KOPT-K1 (cell line): ENCODE results near the gene SP140.
A peak's percentile ranks its signal among the peaks of the same experiment; 100 is the strongest.

Experiments
- H3K27ac ChIP-seq: fragments of 200-600 bp; sonication (generic); 2 replicates; pipeline ENCODE4 v1.5.1; 2016; ENCODE audit warnings: antibody characterized with exemption, mild to moderate bottlenecking, low read depth, low read length; ENCODE audit not compliant: poor library complexity, severe bottlenecking
- H3K36me3 ChIP-seq: fragments of 200-600 bp; sonication (generic); 2 replicates; pipeline ENCODE4 v1.5.1; 2017; ENCODE audit warnings: antibody characterized with exemption, mild to moderate bottlenecking, low read length, moderate library complexity; ENCODE audit not compliant: insufficient read depth
- H3K9me3 ChIP-seq: fragments of 200-600 bp; sonication (generic); 2 replicates; pipeline ENCODE4 v1.5.1; 2017; ENCODE audit warnings: antibody characterized with exemption, low read length, mild to moderate bottlenecking; ENCODE audit not compliant: insufficient read depth, poor library complexity, severe bottlenecking

The SP140 gene

GRCh38 chr2:230225486-230225885, at the start of gene SP140:
TSS of gene SP140 (plus strand) at chr2:230225736. CDS start at chr2:230225845, 109 bp downstream.
- H3K36me3 ChIP-seq, result no peaks in the 10 kb centered on the region
- H3K27ac ChIP-seq, result peak within 1 kb of the TSS; percentile 57
- H3K9me3 ChIP-seq, result peaks cover 8% of the 10 kb centered on the region

- Histone ChIP-seq H3K27ac (no peak overlapping the region), H3K9me3 (no peaks in the 10 kb centered on the region), H3K36me3 (peaks cover 96% of the 10 kb centered on the region)
These were observed 48.5 kb upstream of the SP140 start for GRCh38 chr2:230176996-230177395.

GRCh38 chr2:230178546-230179485, 46.7 kb upstream of the SP140 start:
- no peaks in the 10 kb centered on the region for H3K9me3 ChIP-seq
- no peak overlapping the region for H3K27ac ChIP-seq
- peaks cover 99% of the 10 kb centered on the region for H3K36me3 ChIP-seq

- Histone ChIP-seq H3K9me3 (no peaks in the 10 kb centered on the region), H3K27ac (no peak overlapping the region), H3K36me3 (peaks cover 99% of the 10 kb centered on the region)
These were observed 45.6 kb upstream of the SP140 start for GRCh38 chr2:230179907-230180306.

GRCh38 chr2:230181195-230181594, 44.3 kb upstream of the SP140 start:
- H3K9me3 ChIP-seq, result no peaks in the 10 kb centered on the region
- H3K36me3 ChIP-seq, result peaks cover 98% of the 10 kb centered on the region
- no peak overlapping the region for H3K27ac ChIP-seq

- Histone ChIP-seq H3K36me3 (peaks cover 61% of the 10 kb centered on the region), H3K9me3 (peaks cover 5% of the 10 kb centered on the region), H3K27ac (no peak overlapping the region)
These were observed 40.6 kb upstream of the SP140 start for GRCh38 chr2:230184727-230185578.

- Histone ChIP-seq H3K9me3 (peaks cover 7% of the 10 kb centered on the region), H3K36me3 (peaks cover 96% of the 10 kb centered on the region), H3K27ac (no peak overlapping the region)
These were observed 23.0 kb upstream of the SP140 start for GRCh38 chr2:230202430-230203109.

GRCh38 chr2:230203110-230203676, 22.3 kb upstream of the SP140 start:
- Histone ChIP-seq H3K36me3 (peaks cover 96% of the 10 kb centered on the region), H3K9me3 (peaks cover under 1% of the 10 kb centered on the region), H3K27ac (no peak overlapping the region)

- Histone ChIP-seq H3K36me3 (peaks cover 96% of the 10 kb centered on the region), H3K9me3 (no peaks in the 10 kb centered on the region), H3K27ac (no peak overlapping the region)
These were observed 20.5 kb upstream of the SP140 start for GRCh38 chr2:230205034-230205433.

GRCh38 chr2:230205721-230206120, 19.8 kb upstream of the SP140 start:
- H3K36me3 ChIP-seq, result peaks cover 96% of the 10 kb centered on the region
- H3K27ac ChIP-seq, result no peak overlapping the region
- no peaks in the 10 kb centered on the region for H3K9me3 ChIP-seq

GRCh38 chr2:230208576-230208975, 17.0 kb upstream of the SP140 start:
- Histone ChIP-seq H3K27ac (no peak overlapping the region), H3K9me3 (no peaks in the 10 kb centered on the region), H3K36me3 (peaks cover 98% of the 10 kb centered on the region)

- H3K36me3 ChIP-seq, result peaks cover 98% of the 10 kb centered on the region
- H3K9me3 ChIP-seq, result no peaks in the 10 kb centered on the region
- peak overlapping the region; percentile 28 for H3K27ac ChIP-seq
These were observed 16.0 kb upstream of the SP140 start for GRCh38 chr2:230209422-230210051.

- H3K27ac ChIP-seq, result no peak overlapping the region
- H3K36me3 ChIP-seq, result peaks cover 58% of the 10 kb centered on the region
- no peaks in the 10 kb centered on the region for H3K9me3 ChIP-seq
These were observed 9.0 kb upstream of the SP140 start for GRCh38 chr2:230216489-230216888.

GRCh38 chr2:230217424-230217823, 8.1 kb upstream of the SP140 start:
- no peaks in the 10 kb centered on the region for H3K9me3 ChIP-seq
- H3K27ac ChIP-seq, result no peak overlapping the region
- peaks cover 49% of the 10 kb centered on the region for H3K36me3 ChIP-seq
